Stimulated activated naive CD8-positive, alpha-beta T cell treated with anti-CD3 and anti-CD28 coated beads, Interleukin-15, Interleukin-2, amounts not matched to agents 100 ng/mL and 50 ng/mL, for 24 hours (primary cell): ENCODE data around the gene ARHGEF3.

ENCODE experiments used
- H3K27ac Mint-ChIP-seq: one replicate; pipeline ENCODE4 v1.8.0; 2021; ENCODE audit warnings: mild to moderate bottlenecking, mixed read lengths
- H3K27me3 Mint-ChIP-seq: one replicate; pipeline ENCODE4 v1.8.0; 2021; ENCODE audit warnings: mixed read lengths
- H3K36me3 Mint-ChIP-seq: one replicate; pipeline ENCODE4 v1.8.0; 2021; ENCODE audit warnings: low read depth, mixed read lengths
- H3K4me1 Mint-ChIP-seq: one replicate; pipeline ENCODE4 v1.8.0; 2021; ENCODE audit warnings: low read depth, mixed read lengths
- H3K4me3 Mint-ChIP-seq: one replicate; pipeline ENCODE4 v1.8.0; 2021; ENCODE audit warnings: mild to moderate bottlenecking, mixed read lengths
- H3K9me3 Mint-ChIP-seq: one replicate; pipeline ENCODE4 v1.8.0; 2021; ENCODE audit warnings: mixed read lengths

ARHGEF3 gene

GRCh38 chr3:56790016-56790821 lies 11.5 kb downstream of the ARHGEF3 start:
- H3K36me3 Mint-ChIP-seq: peaks cover 34% of the 10 kb centered on the region
- peaks cover 94% of the 10 kb centered on the region for H3K4me1 Mint-ChIP-seq
- peaks cover 4% of the 10 kb centered on the region for H3K9me3 Mint-ChIP-seq
- H3K27ac Mint-ChIP-seq: peak overlapping the region; percentile 96
- H3K4me3 Mint-ChIP-seq: peak overlapping the region; percentile 70
- no peaks in the 10 kb centered on the region for H3K27me3 Mint-ChIP-seq

GRCh38 chr3:56789076-56789475 lies 12.7 kb downstream of the ARHGEF3 start:
- H3K9me3 Mint-ChIP-seq: peaks cover 4% of the 10 kb centered on the region
- H3K4me3 Mint-ChIP-seq: peak overlapping the region; percentile 70
- peaks cover 96% of the 10 kb centered on the region for H3K4me1 Mint-ChIP-seq
- H3K27ac Mint-ChIP-seq: peak overlapping the region; percentile 96
- no peaks in the 10 kb centered on the region for H3K27me3 Mint-ChIP-seq
- H3K36me3 Mint-ChIP-seq: peaks cover 28% of the 10 kb centered on the region

- peaks cover 23% of the 10 kb centered on the region for H3K36me3 Mint-ChIP-seq
- H3K27me3 Mint-ChIP-seq: no peaks in the 10 kb centered on the region
- no peaks in the 10 kb centered on the region for H3K9me3 Mint-ChIP-seq
- peaks cover 97% of the 10 kb centered on the region for H3K4me1 Mint-ChIP-seq
- peak overlapping the region; percentile 70 for H3K4me3 Mint-ChIP-seq
- H3K27ac Mint-ChIP-seq: peak overlapping the region; percentile 96
Observed at GRCh38 chr3:56788521-56788920, 13.2 kb downstream of the ARHGEF3 start.

- Mint-ChIP-seq H3K36me3 (peaks cover 21% of the 10 kb centered on the region), H3K27ac (peak overlapping the region; percentile 96), H3K27me3 (no peaks in the 10 kb centered on the region), H3K4me1 (peaks cover 100% of the 10 kb centered on the region), H3K9me3 (no peaks in the 10 kb centered on the region), H3K4me3 (peak overlapping the region; percentile 70)
Observed at GRCh38 chr3:56787784-56788256, 13.9 kb downstream of the ARHGEF3 start.

- H3K9me3 Mint-ChIP-seq: no peaks in the 10 kb centered on the region
- H3K36me3 Mint-ChIP-seq: peaks cover 19% of the 10 kb centered on the region
- H3K4me3 Mint-ChIP-seq: peak overlapping the region; percentile 7
- H3K27ac Mint-ChIP-seq: peak overlapping the region; percentile 95
- H3K27me3 Mint-ChIP-seq: no peaks in the 10 kb centered on the region
- H3K4me1 Mint-ChIP-seq: peaks cover 100% of the 10 kb centered on the region
Observed at GRCh38 chr3:56787258-56787775, 14.4 kb downstream of the ARHGEF3 start.

- Mint-ChIP-seq H3K4me3 (peak overlapping the region; percentile 55), H3K9me3 (no peaks in the 10 kb centered on the region), H3K27me3 (no peaks in the 10 kb centered on the region), H3K36me3 (peaks cover 29% of the 10 kb centered on the region), H3K27ac (peak overlapping the region; percentile 95), H3K4me1 (peaks cover 99% of the 10 kb centered on the region)
Observed at GRCh38 chr3:56785499-56785898, 16.2 kb downstream of the ARHGEF3 start.

GRCh38 chr3:56784448-56785001 lies 17.2 kb downstream of the ARHGEF3 start:
- Mint-ChIP-seq H3K27ac (peak overlapping the region; percentile 95), H3K4me3 (peak overlapping the region; percentile 72), H3K9me3 (no peaks in the 10 kb centered on the region), H3K36me3 (peaks cover 39% of the 10 kb centered on the region), H3K27me3 (no peaks in the 10 kb centered on the region), H3K4me1 (peaks cover 99% of the 10 kb centered on the region)

GRCh38 chr3:56783644-56784447 lies 17.9 kb downstream of the ARHGEF3 start:
- Mint-ChIP-seq H3K36me3 (peaks cover 45% of the 10 kb centered on the region), H3K27ac (peak overlapping the region; percentile 95), H3K4me1 (peaks cover 99% of the 10 kb centered on the region), H3K9me3 (no peaks in the 10 kb centered on the region), H3K4me3 (peak overlapping the region; percentile 72), H3K27me3 (no peaks in the 10 kb centered on the region)

GRCh38 chr3:56782906-56783305 lies 18.8 kb downstream of the ARHGEF3 start:
- Mint-ChIP-seq H3K4me3 (peak overlapping the region; percentile 72), H3K27ac (peak overlapping the region; percentile 95), H3K27me3 (no peaks in the 10 kb centered on the region), H3K36me3 (peaks cover 49% of the 10 kb centered on the region), H3K9me3 (no peaks in the 10 kb centered on the region), H3K4me1 (peaks cover 97% of the 10 kb centered on the region)

- no peaks in the 10 kb centered on the region for H3K27me3 Mint-ChIP-seq
- H3K4me1 Mint-ChIP-seq: peaks cover 97% of the 10 kb centered on the region
- H3K27ac Mint-ChIP-seq: peak overlapping the region; percentile 95
- no peaks in the 10 kb centered on the region for H3K9me3 Mint-ChIP-seq
- H3K36me3 Mint-ChIP-seq: peaks cover 54% of the 10 kb centered on the region
- H3K4me3 Mint-ChIP-seq: no peak overlapping the region
Observed at GRCh38 chr3:56782215-56782614, 19.5 kb downstream of the ARHGEF3 start.

GRCh38 chr3:56781762-56782161 lies 20.0 kb downstream of the ARHGEF3 start:
- Mint-ChIP-seq H3K4me3 (no peak overlapping the region), H3K9me3 (no peaks in the 10 kb centered on the region), H3K36me3 (peaks cover 54% of the 10 kb centered on the region), H3K27ac (peak overlapping the region; percentile 88), H3K4me1 (peaks cover 97% of the 10 kb centered on the region), H3K27me3 (no peaks in the 10 kb centered on the region)

GRCh38 chr3:56780936-56781335 lies 20.8 kb downstream of the ARHGEF3 start:
- Mint-ChIP-seq H3K4me3 (peak overlapping the region; percentile 49), H3K27me3 (no peaks in the 10 kb centered on the region), H3K9me3 (no peaks in the 10 kb centered on the region), H3K36me3 (peaks cover 49% of the 10 kb centered on the region), H3K4me1 (peaks cover 95% of the 10 kb centered on the region), H3K27ac (peak overlapping the region; percentile 79)

- Mint-ChIP-seq H3K4me1 (peaks cover 94% of the 10 kb centered on the region), H3K36me3 (peaks cover 56% of the 10 kb centered on the region), H3K4me3 (no peak overlapping the region), H3K9me3 (no peaks in the 10 kb centered on the region), H3K27ac (peak overlapping the region; percentile 36), H3K27me3 (no peaks in the 10 kb centered on the region)
Observed at GRCh38 chr3:56778893-56779292, 22.9 kb downstream of the ARHGEF3 start.

- Mint-ChIP-seq H3K27ac (peak overlapping the region; percentile 28), H3K36me3 (peaks cover 70% of the 10 kb centered on the region), H3K4me1 (peaks cover 90% of the 10 kb centered on the region), H3K4me3 (no peak overlapping the region), H3K27me3 (no peaks in the 10 kb centered on the region), H3K9me3 (no peaks in the 10 kb centered on the region)
Observed at GRCh38 chr3:56776556-56776950, 25.2 kb downstream of the ARHGEF3 start.
